GM21515 (cell line): ENCODE measurements around the gene TADA1.

ENCODE experiments used
- ATAC-seq: cut with Tn5 transposase; IDR thresholded peaks from one replicate; pipeline ENCODE4 v1.9.1; 2021; ENCODE audit not compliant: unreplicated experiment

The TADA1 gene

DNA sequence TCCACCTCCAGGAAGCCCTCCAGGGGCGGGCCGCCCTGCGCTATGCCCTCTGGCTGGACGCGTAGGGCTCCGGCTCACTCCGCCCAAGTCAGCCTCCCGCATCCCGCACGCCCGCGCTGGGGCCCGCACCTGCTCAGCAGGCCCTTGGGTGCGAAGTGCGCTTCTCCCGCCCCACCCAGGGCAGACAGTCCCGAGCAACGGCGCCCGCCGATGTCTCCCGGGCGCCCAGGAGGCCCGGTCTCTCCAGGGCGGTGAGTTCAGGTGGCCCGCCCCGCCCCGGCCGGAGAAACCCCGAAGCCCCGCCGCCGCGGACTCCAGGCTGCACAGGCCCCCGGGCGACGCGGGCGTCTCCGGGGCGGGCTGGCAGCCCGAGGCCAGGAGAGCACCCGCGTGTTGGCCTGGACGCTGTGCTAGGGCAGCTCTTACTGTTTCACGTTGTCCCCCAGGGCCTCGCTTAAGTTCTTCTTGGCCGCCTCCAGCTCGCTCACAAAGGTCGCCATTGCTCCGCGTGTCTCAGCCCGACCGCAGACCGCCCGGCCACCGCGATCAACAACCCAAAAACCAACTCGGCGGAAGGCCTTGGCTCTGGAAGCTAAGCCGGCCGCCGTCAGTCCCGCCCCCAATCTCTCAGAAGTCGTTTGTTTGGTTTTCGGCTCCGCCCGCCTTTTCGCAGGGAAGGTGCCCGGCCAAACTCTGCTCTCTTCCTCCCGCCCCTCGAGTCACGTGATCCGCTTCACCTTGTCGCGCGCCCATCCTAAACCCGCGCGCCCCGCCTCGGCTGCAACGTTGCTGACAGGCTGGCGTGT lies at the start of gene TADA1:
TADA1 (minus strand) TSS at position 531 of the 806 bp plus-strand sequence; CDS start at position 500, 31 bp downstream.
- ATAC-seq = peak; percentile 95

DNA sequence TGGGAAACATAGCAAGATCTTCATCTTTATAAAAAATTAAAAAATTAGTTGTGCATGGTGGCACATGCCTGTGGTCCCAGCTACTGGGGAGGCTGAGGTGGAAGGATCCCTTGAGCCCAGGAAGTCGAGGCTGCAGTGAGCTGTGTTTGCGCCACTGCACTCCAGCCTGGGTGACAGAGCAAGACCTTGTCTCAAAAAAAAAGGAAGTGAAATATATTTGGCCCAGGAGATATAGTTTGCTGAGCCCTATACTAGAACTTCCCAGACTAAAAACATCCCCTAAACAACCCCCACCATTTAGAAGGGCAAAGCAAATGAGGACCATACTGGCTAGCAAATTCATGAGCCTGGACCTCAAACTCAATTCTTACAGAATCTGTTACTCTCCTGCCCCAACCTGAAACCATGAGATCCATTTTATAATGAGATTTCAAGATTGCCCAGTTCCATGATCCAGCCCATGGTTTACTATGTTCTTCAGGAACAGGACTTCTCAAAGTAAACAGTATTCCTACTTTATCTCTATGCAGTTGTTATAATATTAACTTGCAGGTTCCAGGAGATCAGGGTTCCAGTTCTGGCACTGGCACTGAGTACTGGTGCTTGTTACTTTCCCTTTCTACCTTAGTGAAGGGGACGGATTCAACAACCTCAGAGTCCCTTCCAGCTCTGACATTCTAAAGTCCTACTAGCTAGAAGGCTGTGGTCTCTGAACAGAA lies 48.9 kb upstream of the TADA1 start:
- peak; percentile 87 for ATAC-seq

GRCh38 chr1:166920561-166921475 lies 44.8 kb upstream of the TADA1 start:
- ATAC-seq = no peak

GRCh38 chr1:166918956-166919316 lies 42.9 kb upstream of the TADA1 start:
- no peak for ATAC-seq

DNA sequence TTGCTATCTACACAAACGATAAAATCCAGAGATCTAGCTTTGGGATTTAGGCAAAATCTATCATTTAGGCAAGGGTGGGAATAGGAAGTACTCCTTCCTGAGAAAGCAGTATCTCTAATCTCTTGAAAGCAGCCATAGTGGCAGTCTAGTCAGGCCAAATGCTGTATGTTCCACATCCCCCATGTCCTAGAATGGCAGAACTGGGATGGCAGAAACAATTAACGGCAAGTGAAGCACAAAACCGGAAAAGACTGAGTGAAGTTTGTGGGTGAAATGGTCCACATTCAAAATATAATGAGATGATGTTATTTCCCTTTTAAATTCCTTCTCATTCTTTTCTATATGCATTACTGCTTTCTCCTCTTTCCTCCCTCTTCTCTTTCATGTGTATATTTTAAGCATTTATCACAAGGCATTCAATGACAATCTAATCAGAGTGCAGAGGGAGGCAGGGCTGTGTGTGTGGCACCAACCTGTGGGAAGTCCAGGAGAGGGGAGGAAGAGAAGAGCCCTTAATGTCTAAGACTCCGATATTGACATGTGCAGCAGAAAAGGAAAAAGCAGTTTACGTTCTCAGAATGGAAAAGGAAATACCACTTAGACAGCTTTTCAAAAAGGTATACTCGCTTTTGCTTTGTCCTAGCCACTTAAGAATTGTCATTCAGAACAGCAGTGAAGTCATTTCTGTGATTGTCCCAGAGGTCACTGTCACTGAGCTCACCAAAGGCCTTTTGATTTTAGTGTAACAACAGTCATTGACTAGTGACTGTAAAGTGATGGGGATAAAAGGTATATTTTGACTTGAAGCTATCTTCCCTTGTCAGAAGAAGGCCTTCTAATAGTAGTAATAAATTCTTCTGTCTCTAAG lies 42.3 kb upstream of the TADA1 start:
- no peak for ATAC-seq

DNA sequence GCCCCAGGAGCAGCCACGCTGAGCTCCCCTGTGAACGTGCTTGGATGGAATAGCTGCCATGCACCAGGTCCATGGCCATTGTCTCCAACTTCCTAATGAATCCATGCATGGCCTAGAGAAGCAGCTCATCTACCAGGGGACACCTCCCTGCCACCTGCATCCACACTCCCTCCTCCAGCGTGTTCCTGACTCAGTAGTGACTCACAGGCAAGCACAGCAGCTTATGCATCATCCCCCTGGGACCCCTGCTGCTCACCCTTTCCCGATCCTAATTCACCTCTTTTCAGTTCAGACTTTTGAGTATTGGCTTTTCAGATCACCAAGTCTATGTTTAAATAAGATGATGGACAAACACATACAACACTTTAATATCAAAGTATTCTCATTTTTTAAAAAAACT lies 39.9 kb upstream of the TADA1 start:
- ATAC-seq = no peak

DNA sequence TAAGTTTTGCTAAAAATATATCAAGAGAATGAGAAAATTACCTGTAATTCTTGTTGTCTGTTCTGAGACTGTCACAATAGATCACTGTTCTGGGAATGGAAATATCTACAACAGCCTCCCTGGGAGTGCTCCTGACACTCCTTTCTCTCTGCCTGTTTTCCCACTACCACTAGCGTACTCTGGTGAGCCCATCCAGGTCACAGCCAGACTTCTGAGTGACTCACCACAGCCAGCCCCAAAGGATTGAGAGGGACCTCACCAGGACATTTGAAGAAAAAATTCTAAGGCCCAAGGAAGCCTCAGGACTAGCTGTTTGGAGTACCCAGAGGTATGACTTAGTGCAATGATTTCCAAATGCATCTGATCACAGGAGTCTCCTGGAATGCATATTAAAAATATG lies 39.0 kb upstream of the TADA1 start:
- no peak for ATAC-seq

DNA sequence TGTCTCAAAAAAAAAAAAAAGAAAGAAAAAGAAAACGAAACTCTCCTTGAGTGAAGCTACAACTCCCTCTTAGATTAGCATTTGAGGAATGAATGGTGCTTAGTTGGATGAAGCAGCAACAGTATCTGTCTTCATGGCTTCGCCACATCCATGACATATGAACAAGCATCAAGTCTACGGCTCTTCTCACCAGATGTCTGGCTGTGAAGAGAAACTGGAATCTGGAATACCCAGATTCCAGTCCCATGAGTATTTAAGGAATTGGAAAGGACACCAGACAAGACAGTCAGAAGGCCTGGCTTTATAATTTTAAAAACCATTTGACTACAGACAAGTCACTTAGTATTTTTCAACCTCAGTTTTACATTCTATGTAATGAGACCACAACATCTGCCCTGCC lies 38.0 kb upstream of the TADA1 start:
- no peak for ATAC-seq

GRCh38 chr1:166911624-166912023 lies 35.6 kb upstream of the TADA1 start:
- no peak for ATAC-seq

DNA sequence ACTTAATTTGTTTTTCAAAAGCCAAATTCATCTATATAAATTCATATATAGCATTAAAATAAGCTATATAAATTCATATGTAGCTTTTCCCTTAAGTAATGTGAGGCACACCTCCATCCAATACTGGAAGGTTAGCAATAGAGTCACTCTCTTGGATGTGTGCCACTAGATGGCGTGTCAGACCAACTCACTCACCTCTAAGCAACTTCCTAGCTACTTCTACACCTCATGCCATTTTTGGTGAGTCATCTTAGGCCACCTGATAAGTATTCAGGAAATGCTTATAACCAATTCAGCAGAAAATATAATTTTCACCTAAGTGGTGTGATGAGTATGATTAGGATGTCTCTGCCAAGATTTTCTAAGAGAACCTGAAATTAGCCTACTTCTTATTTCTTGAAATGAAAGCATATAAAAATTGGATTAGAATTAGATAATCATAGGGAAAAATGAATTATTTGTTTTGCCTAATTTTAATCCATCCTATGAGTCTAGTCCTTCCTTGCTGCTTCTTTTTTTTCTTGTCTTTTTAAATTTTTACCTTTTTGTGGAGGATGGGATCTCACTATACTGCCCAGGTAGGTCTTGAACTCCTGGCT lies 34.4 kb upstream of the TADA1 start:
- peak; percentile 88 for ATAC-seq

GRCh38 chr1:166908942-166909341 lies 32.9 kb upstream of the TADA1 start:
- ATAC-seq = no peak

GRCh38 chr1:166907763-166908162 lies 31.7 kb upstream of the TADA1 start:
- ATAC-seq = peak; percentile 55

DNA sequence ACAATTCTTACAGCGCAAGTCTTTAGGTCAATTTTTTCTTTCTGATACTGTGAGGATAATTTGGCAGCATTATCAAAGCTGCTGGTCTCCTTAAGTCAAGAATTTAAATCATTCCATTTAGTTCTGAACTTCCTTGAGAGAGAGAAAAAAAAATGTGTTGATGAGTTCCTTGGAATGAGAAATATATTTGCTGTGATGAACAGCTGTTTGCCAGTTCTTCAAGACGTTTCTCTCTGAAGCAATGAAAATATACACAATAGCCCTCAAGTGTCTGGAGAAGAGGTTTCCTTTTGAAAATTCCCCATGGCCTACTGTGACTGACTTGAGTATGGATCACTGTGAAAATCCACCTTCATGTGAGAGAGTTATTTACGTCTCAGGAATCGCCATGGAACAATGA lies 31.0 kb upstream of the TADA1 start:
- no peak for ATAC-seq

DNA sequence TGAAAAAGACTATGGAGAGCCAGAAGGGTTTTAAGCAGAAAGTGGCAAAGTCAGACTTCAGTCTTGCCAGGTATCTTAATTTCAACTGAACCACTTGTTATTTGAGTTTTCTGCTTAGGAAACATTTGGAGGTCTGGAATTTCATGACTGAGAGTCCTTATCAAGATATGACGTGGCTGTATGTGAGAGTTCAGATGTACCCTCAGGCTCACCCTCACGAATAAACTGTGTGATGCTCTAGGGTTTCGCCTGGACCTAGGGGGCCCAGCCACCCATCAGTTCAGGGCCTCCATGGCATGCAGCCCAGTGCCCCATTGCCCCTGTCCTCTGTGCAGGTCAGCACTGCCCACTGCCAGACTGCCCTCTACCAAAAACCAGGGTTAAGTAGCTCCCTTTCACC lies 30.6 kb upstream of the TADA1 start:
- no peak for ATAC-seq

- no peak for ATAC-seq
These were observed 29.8 kb upstream of the TADA1 start for GRCh38 chr1:166905900-166906299.

GRCh38 chr1:166905136-166905535 lies 29.1 kb upstream of the TADA1 start:
- no peak for ATAC-seq

- no peak for ATAC-seq
These were observed 27.2 kb upstream of the TADA1 start for GRCh38 chr1:166903232-166903631.

DNA sequence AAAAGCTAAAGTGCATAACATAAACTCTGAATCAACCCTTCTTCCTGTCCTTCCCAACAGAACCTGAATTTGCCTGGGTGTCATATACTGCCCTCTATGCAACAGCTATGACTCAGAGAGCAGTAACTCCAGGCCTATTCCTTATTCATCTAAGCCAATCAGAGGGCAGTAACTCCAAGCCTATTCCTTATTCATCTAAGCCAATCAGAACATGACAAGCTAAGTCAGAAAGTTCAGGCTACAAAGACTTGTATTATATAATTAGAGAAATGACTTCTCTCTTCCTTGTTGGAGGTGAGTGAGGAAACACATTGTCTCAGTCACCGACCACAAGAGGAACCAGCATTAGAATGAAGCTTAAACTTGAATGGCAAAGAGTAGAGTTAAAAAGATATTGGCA lies 26.2 kb upstream of the TADA1 start:
- no peak for ATAC-seq

DNA sequence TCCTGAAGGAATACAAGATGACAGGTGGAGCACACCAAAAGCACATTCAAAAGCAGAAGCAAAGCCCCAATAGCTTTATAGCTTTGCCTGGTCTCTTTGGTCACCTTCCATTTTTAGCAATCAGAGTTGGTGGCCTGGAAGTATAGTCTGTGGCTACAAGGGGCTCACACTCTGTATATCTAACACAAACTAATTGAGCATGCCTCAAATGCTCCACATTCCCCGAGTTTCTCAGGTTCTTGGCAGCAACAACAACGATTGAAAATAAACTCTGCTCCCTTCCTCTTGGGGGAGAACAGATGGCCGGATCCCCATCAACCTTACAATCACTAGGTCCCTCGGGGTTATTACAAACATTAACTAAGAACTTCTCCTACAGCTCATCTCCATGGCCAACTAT lies 24.9 kb upstream of the TADA1 start:
- no peak for ATAC-seq

DNA sequence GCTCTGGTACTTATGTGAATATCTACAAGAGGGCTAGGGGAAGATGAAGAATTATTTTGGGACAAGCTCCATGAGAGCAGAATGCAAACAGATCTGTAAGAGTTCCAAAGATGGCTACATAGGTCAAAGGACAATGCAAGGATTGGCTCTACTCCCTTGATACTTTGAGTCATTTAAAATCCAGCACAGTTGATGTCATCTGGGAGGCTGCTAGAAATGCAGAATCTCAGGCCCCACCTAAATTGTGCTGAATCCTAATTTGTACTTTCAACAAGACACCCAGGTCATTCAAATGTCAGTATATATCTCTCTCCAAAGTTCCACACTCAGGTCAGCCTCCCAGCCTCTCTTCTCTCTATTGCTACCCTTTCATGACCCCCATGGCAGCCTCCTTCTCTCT lies 23.7 kb upstream of the TADA1 start:
- no peak for ATAC-seq
